Breast epithelium (tissue), 3 donors: ENCODE measurements around the gene JMJD1C.

Source experiments
- CTCF ChIP-seq, 3 donors: fragments of 450-650 bp; IDR thresholded peaks; one replicate each; pipeline ENCODE4 v1.5.1; 2016 to 2017; ENCODE audit warnings: antibody characterized with exemption in 3 of 3, mild to moderate bottlenecking in 3 of 3, moderate library complexity in 3 of 3
- POLR2A ChIP-seq: fragments of 450-650 bp; IDR thresholded peaks from one replicate; pipeline ENCODE4 v1.6.1; 2016; ENCODE audit warnings: antibody characterized with exemption, mild to moderate bottlenecking, moderate library complexity
- POLR2AphosphoS5 ChIP-seq, 3 donors: sonication (generic); formaldehyde crosslinking; IDR thresholded peaks; one replicate each; pipeline ENCODE4 v1.6.1; 2017; ENCODE audit warnings: antibody characterized with exemption in 3 of 3

GRCh38 chr10:63466144-63466935 lies 563 bp upstream of the JMJD1C start:
- TF ChIP-seq POLR2A, result no peak
- no peak for TF ChIP-seq CTCF (IDR thresholded peaks at IDR 0.05)
- TF ChIP-seq POLR2AphosphoS5 (IDR thresholded peaks at IDR 0.05), result peak in 1 of 3 donors; percentile 6
